NOMO-1 (cell line): Measurements from ENCODE around the gene PDRG1.

Experiments used
- DNase-seq, 2 experiments: peaks; one replicate each; lab custom pipeline; 2025; ENCODE audit not compliant: unreplicated experiment in 2 of 2; lab: John Stamatoyannopoulos, UW

The PDRG1 gene

DNA sequence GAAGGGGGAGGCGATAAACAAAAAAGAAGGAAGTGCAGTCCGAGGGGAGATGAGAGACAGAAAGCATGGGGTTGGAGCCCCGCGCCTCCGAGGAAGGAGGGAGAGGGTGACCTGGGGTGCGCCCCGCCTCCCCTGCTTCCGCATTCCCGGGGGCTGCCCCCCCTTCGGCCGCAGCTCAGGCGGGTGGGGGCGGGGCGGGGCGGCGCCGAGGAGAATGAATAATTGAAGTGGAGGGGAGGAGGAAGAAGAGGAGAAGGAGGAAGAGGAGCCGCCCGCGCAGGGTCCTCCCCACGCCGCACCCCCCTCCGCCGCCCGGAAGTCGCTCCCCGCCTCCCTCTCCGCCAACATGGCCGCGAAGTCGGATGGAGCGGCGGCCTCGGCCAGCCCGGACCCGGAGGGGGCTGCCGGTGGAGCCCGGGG, 16.0 kb upstream of the PDRG1 start, which contains the start of gene XKR7:
XKR7 (plus strand) TSS at position 322 of the 420 bp plus-strand sequence; CDS start at position 347, 25 bp downstream.
- peak; percentile 53 to 58 for DNase-seq

GRCh38 chr20:31966991-31967655, 15.3 kb upstream of the PDRG1 start:
- DNase-seq: no peak

GRCh38 chr20:31963889-31964288, 12.0 kb upstream of the PDRG1 start:
- no peak for DNase-seq

GRCh38 chr20:31962761-31963160, 10.9 kb upstream of the PDRG1 start:
- DNase-seq: no peak

- no peak for DNase-seq
Observed at GRCh38 chr20:31956556-31957526, 5.0 kb upstream of the PDRG1 start.

DNA sequence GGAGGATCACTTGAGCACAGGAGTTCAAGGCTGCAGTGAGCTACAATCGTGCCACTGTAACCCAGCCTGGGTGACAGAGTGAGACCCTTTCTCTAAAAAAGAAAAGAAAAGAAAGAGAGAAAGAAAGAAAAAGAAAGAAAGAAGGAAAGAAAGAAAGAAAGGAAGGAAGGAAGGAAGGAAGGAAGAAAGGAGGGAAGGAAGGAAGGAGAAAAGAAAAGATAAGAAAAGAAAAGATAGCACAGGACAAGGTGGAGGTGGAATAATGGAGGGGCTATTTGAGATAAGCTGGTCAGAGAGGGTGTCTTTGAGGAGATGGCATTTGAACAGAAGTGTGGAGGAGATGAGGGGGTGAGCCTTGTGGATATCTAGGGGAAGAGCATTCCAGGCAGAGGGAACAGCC, 2.7 kb upstream of the PDRG1 start:
- DNase-seq: no peak

- DNase-seq: no peak
Observed at GRCh38 chr20:31953556-31954148, 1.8 kb upstream of the PDRG1 start.

GRCh38 chr20:31951203-31951529, 680 bp downstream of the PDRG1 start:
- DNase-seq: no peak

GRCh38 chr20:31949877-31950646, 1.8 kb downstream of the PDRG1 start:
- no peak for DNase-seq

DNA sequence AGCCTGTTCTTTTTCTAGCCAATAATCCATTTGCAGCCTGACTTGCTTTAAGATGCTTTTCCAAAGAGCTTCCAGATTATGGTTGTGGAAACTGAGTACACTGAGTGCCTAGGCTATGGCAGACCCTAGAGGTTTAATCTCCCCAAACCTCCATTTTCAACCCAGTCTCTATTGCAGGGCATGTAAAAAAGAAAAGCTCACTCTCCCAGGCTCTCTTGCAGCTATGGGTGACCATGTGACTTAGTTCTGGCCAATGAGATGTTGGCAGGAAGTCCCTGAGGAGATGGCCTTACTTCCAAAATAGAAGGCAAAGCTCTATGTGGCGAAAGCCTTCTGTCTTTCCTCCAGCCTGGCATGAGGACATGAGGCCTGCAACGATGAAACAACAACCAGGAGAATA, 3.8 kb downstream of the PDRG1 start:
- no peak for DNase-seq

DNA sequence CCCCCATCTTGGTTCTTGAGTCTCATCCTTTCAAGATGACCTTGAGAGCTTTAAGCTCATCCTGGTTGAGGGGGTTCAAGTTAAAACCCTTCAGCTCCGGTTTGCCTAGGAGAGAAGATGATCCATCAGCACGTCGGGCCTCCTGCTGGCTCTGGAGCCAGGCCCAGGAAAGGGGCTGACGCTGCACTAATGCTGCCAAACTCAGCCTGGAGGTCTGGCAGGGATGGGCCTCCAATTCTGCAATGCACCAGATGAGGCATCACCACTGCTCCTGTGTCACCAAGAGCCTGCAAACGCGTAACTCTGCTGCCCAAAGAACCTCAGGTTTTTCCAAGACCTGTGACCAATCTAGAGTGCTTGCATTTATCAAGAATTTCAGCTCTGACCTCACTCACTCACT, 6.1 kb downstream of the PDRG1 start:
- DNase-seq: no peak

DNA sequence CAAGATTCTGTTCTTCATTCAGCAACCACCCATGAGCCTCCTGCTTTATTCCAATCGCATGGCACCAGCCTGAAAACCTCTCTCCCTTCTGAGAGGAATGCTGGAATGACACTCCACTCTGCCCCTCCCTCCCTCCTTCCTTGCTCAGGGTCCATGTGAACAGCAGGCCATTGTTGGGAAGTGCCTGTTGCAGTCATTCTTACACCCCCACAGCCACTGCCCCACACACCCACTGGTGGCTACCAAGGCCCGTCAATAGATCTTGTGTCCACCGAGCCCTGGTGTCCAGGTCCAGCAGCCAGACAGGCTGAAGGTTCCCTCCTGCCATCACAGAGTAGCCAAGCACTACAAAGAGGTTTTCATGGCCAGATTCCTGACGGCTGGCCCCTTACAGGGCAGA, 6.5 kb downstream of the PDRG1 start:
- no peak for DNase-seq

GRCh38 chr20:31943052-31943471, 8.8 kb downstream of the PDRG1 start:
- no peak for DNase-seq

GRCh38 chr20:31939661-31940060, 12.2 kb downstream of the PDRG1 start:
- DNase-seq: no peak

DNA sequence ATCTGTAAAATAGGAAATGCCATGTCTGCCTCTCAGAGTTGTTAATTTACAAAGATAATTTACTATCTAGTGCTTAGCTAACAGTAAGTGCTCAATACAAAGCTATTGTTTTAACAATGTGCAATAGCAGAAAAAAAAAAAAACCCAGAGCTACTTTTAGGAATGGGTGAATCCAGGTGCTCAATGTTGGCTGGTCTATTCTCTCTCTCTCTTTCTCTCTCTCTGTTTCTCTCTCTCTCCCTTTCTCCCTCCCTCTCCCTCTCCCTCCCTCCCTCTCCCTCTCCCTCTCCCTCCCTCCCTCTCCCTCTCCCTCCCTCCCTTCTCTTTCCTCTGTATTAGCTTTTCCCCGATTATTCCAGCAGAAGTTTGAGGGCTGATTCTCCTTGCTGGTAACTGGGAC, 14.0 kb downstream of the PDRG1 start:
- no peak for DNase-seq

DNA sequence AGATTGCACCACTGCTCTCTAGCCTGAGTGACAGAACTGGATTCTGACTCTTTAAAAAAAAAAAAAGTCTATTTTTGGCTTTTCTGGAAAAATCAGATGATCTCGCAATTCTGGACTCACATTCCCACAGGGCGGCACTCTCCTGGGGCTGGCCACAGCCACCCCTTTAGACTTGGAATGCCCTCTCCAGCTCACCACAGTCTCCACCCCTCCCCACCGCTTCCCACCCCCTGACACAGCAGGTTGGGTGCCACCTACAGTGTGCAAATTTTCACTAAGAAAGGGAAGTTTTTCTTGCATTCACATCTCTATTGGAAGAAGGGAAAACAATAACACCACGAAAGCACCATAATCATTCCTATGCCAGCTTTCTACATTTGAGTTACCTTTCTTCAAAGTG, 15.4 kb downstream of the PDRG1 start:
- no peak for DNase-seq

DNA sequence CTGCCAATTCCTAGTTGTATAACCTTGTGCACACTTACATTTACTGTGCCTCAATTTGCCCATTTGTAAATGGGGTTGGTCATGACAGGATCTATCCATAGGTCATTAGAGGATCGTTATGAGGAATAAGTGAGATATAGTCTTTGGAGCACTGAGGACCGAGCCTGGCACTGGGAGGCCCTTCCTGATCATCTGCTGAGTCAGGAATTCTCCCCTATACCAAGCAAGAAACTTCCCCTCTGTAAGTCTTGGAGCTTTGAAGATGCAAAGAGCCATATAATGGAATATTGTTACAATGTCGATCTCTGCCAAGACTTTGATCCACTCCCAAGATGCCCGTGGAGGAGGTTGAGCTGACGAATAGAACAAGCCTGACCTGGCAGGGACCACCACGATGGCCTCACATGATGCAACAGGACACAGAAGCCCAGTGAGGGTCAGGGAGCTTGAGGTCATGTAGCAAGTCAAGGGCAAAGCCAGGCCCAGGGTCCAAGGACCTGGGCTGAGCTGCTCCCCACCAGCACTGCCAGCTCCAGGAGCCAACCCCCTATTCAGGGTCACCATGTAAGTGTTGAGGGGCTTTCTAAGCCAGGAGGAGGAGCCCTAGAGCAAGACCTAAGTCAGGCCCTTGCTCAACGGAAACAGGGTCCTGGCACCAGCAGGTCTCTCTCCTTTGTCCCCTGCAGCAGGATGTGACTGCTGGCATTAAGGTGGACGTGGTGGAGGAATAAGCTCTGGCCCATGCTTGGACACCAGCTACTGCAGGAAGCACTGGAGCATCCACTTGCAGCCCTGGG, 16.7 kb downstream of the PDRG1 start:
- DNase-seq: no peak

DNA sequence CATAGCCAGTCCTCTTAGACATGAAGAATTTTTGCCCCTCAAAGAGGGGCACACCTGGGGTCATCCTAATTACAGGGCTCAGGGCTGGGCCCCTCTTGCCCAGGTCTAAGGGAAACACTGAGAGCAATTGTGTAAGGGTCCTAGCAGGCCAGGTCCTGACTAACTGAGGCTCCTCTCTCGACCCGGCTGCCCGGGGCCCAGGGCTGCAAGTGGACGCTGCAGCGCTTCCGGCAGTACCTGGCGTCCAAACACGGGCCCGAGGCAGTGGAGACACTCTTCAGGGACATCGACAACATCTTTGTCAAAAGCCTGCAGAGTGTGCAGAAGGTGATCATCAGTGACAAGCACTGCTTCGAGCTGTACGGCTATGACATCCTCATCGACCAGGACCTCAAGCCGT, 17.4 kb downstream of the PDRG1 start:
- DNase-seq: no peak

GRCh38 chr20:31933698-31934097, 18.1 kb downstream of the PDRG1 start:
- no peak for DNase-seq

DNA sequence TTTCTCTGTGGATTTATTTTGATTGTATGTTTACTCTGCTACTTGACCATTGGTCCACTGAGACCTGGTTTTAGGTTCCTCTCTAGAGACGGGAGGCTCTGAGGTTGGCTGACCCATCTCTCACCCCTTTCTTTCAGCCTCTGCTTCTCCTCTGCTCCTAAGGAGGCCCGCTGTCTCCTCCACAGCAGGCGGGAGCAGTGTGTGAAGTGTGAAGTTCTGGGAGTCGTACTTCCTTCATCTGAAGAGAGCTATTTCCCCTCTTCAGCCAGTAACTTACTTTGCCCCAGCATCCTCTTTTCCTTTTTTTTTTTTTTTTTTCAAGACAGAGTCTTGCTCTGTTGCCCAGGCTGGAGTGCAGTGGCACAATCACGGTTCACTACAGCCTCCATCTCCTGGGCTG, 21.1 kb downstream of the PDRG1 start:
- no peak for DNase-seq
